GM23248 (cell line): Measurements from ENCODE around the gene ANAPC15. TPM values are rescaled to one million over a fixed set of nuclear protein-coding genes. Genes with fewer than 3 reads are reported as not detected.
A peak's percentile ranks its signal among the peaks of the same experiment; 100 is the strongest.

ENCODE experiments used
- DNase-seq: peaks from one replicate; pipeline ENCODE4 v3.0.0-alpha.2; 2015
- H2AFZ ChIP-seq: fragments of 200-600 bp; sonication (generic); 2 replicates; pipeline ENCODE4 v1.6.1; 2016; ENCODE audit warnings: antibody characterized with exemption
- H3F3A ChIP-seq: fragments of 200-600 bp; sonication (generic); 2 replicates; pipeline ENCODE4 v1.6.1; 2016; ENCODE audit warnings: mild to moderate bottlenecking, antibody characterized with exemption, mixed run types; ENCODE audit not compliant: insufficient read depth
- H3K27ac ChIP-seq: fragments of 200-600 bp; sonication (generic); 2 replicates; pipeline ENCODE4 v1.5.1; 2016; ENCODE audit warnings: mild to moderate bottlenecking
- H3K27me3 ChIP-seq: fragments of 200-600 bp; sonication (generic); replicated peaks from 2 replicates; pipeline ENCODE4 v1.6.1; 2016; ENCODE audit warnings: mild to moderate bottlenecking; ENCODE audit not compliant: insufficient read depth
- H3K36me3 ChIP-seq: fragments of 200-600 bp; sonication (generic); 2 replicates; pipeline ENCODE4 v1.6.1; 2016; ENCODE audit warnings: low read depth, mild to moderate bottlenecking
- H3K4me1 ChIP-seq: fragments of 200-600 bp; sonication (generic); 2 replicates; pipeline ENCODE4 v1.6.1; 2016; ENCODE audit warnings: mild to moderate bottlenecking; ENCODE audit not compliant: insufficient read depth
- H3K4me2 ChIP-seq: fragments of 200-600 bp; sonication (generic); one replicate; pipeline ENCODE4 v1.6.1; 2016; ENCODE audit warnings: mild to moderate bottlenecking; ENCODE audit not compliant: unreplicated experiment
- H3K4me3 ChIP-seq: fragments of 200-600 bp; sonication (generic); 2 replicates; pipeline ENCODE4 v1.5.1; 2016; ENCODE audit warnings: mild to moderate bottlenecking
- H3K79me2 ChIP-seq: fragments of 200-600 bp; sonication (generic); 2 replicates; pipeline ENCODE4 v1.6.1; 2016; ENCODE audit warnings: mild to moderate bottlenecking; ENCODE audit not compliant: insufficient read depth
- H3K9ac ChIP-seq: fragments of 200-600 bp; sonication (generic); 2 replicates; pipeline ENCODE4 v1.6.1; 2016; ENCODE audit warnings: mild to moderate bottlenecking
- H3K9me2 ChIP-seq: fragments of 200-600 bp; sonication (generic); 2 replicates; pipeline ENCODE4 v1.6.1; 2016; ENCODE audit warnings: mixed run types, mild to moderate bottlenecking, moderate library complexity; ENCODE audit not compliant: insufficient read depth
- H3K9me3 ChIP-seq: fragments of 200-600 bp; sonication (generic); one replicate; pipeline ENCODE4 v1.6.1; 2017; ENCODE audit warnings: low read depth
- H4K20me1 ChIP-seq: fragments of 200-600 bp; sonication (generic); 2 replicates; pipeline ENCODE4 v1.6.0; 2016; ENCODE audit not compliant: insufficient read depth
- EZH2 ChIP-seq: fragments of 200-600 bp; sonication (generic); IDR thresholded peaks from 2 replicates; pipeline ENCODE4 v1.6.1; 2018; ENCODE audit warnings: antibody characterized with exemption, mild to moderate bottlenecking; ENCODE audit not compliant: insufficient read depth, poor library complexity, severe bottlenecking
- EZH2phosphoT487 ChIP-seq: fragments of 200-600 bp; sonication (generic); IDR thresholded peaks from 2 replicates; pipeline ENCODE4 v1.6.1; 2018; ENCODE audit warnings: antibody characterized with exemption, moderate library complexity, mild to moderate bottlenecking, low read depth; ENCODE audit not compliant: insufficient read depth
- WGBS, 2 experiments: methylation state at CpG; one replicate each; pipeline ENCODE4 v1.1.6; 2015 to 2017; ENCODE audit warnings: low lambda C conversion rate in 2 of 2, low coverage in 1 of 2; ENCODE audit errors: missing lambda C conversion rate in 2 of 2; 5-methylcytosine and 5-hydroxymethylcytosine counted together
- in situ Hi-C: fragments of 300-500 bp; cut with MboI; formaldehyde crosslinking; loops from 2 replicates; pipeline ENCODE4 v1.15.0; 2020
- polyA plus RNA-seq: library from polyadenylated mRNA; unstranded; fragments of >200 nt; fragmentation: Nextera tagmentation; extraction: Ambion mirVana; gene quantifications from 2 replicates; pipeline ENCODE4 v1.2.1, GENCODE V29; 2016
- total RNA-seq: library from RNA; depleted of rRNA; stranded (reverse); fragments of >200 nt; shearing (Covaris generic); gene quantifications from 2 replicates; pipeline ENCODE4 v1.2.3, GENCODE V29; 2014

Gene ANAPC15
- total and polyA plus RNA-seq, 2 experiments from 2014 or later, result 38.7 to 62.4 TPM

GRCh38 chr11:72100009-72100408, 12.5 kb downstream of the ANAPC15 start:
- no peak for TF ChIP-seq EZH2
- no peak for TF ChIP-seq EZH2phosphoT487
- peaks cover 17% of the 10 kb centered on the region; the same call in 1 of the 2 replicates for H3K36me3 ChIP-seq
- no peak overlapping the region for H3K4me3 ChIP-seq
- WGBS, 2 experiments, result 66 to 72% methylated on average over 3 of the region's 3 CpGs
- no peaks in the 10 kb centered on the region for H3K9me3 ChIP-seq
- peaks cover 21% of the 10 kb centered on the region for H3K4me1 ChIP-seq
- no peaks in the 10 kb centered on the region for H4K20me1 ChIP-seq
- H3K9ac ChIP-seq, result no peak overlapping the region
- H3K4me2 ChIP-seq, result no peak overlapping the region
- H2AFZ ChIP-seq, result no peak overlapping the region
- H3K27me3 ChIP-seq, result no peaks in the 10 kb centered on the region
- peaks cover 11% of the 10 kb centered on the region for H3F3A ChIP-seq
- no peak for DNase-seq
- H3K79me2 ChIP-seq, result peaks cover 44% of the 10 kb centered on the region
- in situ Hi-C loops, result no loop called here
- H3K27ac ChIP-seq, result no peak overlapping the region
- no peaks in the 10 kb centered on the region for H3K9me2 ChIP-seq

GRCh38 chr11:72098741-72099140, 13.8 kb downstream of the ANAPC15 start:
- in situ Hi-C loops, result loop anchor here (5.0 kb wide), 1 partner anchor 76 kb away; no protein-coding TSS in a partner anchor
- peaks cover 44% of the 10 kb centered on the region for H3K79me2 ChIP-seq
- WGBS, 2 experiments, result 100% methylated on average over 2 to 3 of the region's 3 CpGs

GRCh38 chr11:72091292-72091691, 21.2 kb downstream of the ANAPC15 start:
- Histone ChIP-seq H3K9me2 (no peaks in the 10 kb centered on the region), H3K36me3 (0 out of 2 replicates have a peak, but pooled peaks cover 4% of the 10 kb centered on the region), H3K4me2 (no peak overlapping the region), H3K27ac (no peak overlapping the region), H2AFZ (no peak overlapping the region), H3K9me3 (no peaks in the 10 kb centered on the region), H3K4me1 (0 out of 2 replicates have a peak, but pooled peaks cover 5% of the 10 kb centered on the region), H4K20me1 (no peaks in the 10 kb centered on the region), H3K79me2 (0 out of 2 replicates have a peak, but pooled peaks cover 5% of the 10 kb centered on the region), H3K9ac (no peak overlapping the region), H3F3A (peaks cover 29% of the 10 kb centered on the region), H3K4me3 (no peak overlapping the region), H3K27me3 (no peaks in the 10 kb centered on the region)
- no peak for TF ChIP-seq EZH2
- TF ChIP-seq EZH2phosphoT487, result no peak
- 31 to 40% methylated on average over 4 of the region's 4 CpGs for WGBS, 2 experiments
- in situ Hi-C loops, result no loop called here
- DNase-seq, result peak; percentile 74

More at GRCh38 chr11:72098741-72099140, 13.8 kb downstream of the ANAPC15 start:
- Histone ChIP-seq H3K9me2 (no peaks in the 10 kb centered on the region), H3K4me1 (peaks cover 20% of the 10 kb centered on the region), H3K36me3 (peaks cover 17% of the 10 kb centered on the region; the same call in 1 of the 2 replicates), H3K9me3 (no peaks in the 10 kb centered on the region), H3F3A (peaks cover 3% of the 10 kb centered on the region), H3K9ac (no peak overlapping the region), H3K27ac (no peak overlapping the region), H4K20me1 (no peaks in the 10 kb centered on the region), H2AFZ (no peak overlapping the region), H3K4me3 (no peak overlapping the region), H3K4me2 (no peak overlapping the region), H3K27me3 (no peaks in the 10 kb centered on the region)
- TF ChIP-seq EZH2, result no peak
- no peak for TF ChIP-seq EZH2phosphoT487
- DNase-seq, result no peak

DNA sequence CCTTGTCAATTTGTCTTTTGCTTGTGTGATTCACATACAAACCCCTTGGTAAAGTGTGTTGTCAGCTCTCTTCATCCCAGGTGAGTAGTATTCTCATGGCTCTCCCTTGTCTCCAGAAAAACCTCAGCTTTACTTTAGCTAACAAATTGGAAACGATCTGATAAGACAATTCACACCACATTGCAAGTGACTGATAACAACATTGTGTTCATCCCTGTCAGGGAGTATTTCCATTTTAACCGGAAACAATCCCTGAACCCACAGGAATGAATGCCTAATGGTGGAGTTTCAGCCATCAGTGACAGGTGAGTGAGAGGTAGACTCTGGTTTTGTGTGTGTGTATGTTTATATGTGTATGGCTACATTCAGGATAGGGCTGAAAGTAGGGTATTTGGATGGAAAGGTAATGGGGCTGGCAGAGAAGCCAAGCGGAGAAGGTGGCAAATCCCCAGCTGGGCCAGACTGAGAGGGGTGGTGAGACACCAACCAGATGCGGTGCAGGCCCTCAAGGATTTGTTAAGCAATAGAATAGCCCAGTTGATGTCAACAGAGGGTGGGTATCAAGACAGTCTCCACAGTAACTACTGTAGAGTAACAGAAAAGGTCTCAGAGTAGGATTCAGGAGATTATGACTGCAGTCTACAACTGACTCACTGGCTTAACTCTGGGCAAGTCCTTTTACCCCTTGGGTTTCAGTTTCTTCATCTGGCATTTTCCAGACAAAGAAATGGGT, 24.3 kb downstream of the ANAPC15 start:
- H3K4me3 ChIP-seq, result no peak overlapping the region
- no peaks in the 10 kb centered on the region for H3K9me2 ChIP-seq
- no peak overlapping the region for H3K4me2 ChIP-seq
- H3K9me3 ChIP-seq, result no peaks in the 10 kb centered on the region
- WGBS, 2 experiments, result 53 to 58% methylated on average over 4 of the region's 4 CpGs
- H3K36me3 ChIP-seq, result 0 out of 2 replicates have a peak, but pooled peaks cover 4% of the 10 kb centered on the region
- H4K20me1 ChIP-seq, result no peaks in the 10 kb centered on the region
- H3K4me1 ChIP-seq, result 0 out of 2 replicates have a peak, but pooled peaks cover 5% of the 10 kb centered on the region
- H2AFZ ChIP-seq, result no peak overlapping the region
- H3F3A ChIP-seq, result peaks cover 36% of the 10 kb centered on the region
- H3K27ac ChIP-seq, result peak overlapping the region; percentile 70
- H3K27me3 ChIP-seq, result no peaks in the 10 kb centered on the region
- TF ChIP-seq EZH2phosphoT487 (no peak), EZH2 (no peak)
- peak overlapping the region; percentile 42 for H3K9ac ChIP-seq
- 0 out of 2 replicates have a peak, but pooled peaks cover 5% of the 10 kb centered on the region for H3K79me2 ChIP-seq
- in situ Hi-C loops, result no loop called here
- DNase-seq, result peak; percentile 79
